ENCODE measurements around the gene KHK.

KHK gene

GRCh38 chr2:27086724-27087593 lies at the start of gene KHK:
Gene KHK (plus strand): TSS chr2:27086772. CDS start chr2:27087260, 488 bp downstream.
- DNase-seq (ENCODE audit: low spot score) = peak; percentile 97

- no peak for DNase-seq (ENCODE audit: low spot score)
These were observed 48.6 kb upstream of the KHK start for GRCh38 chr2:27038012-27038411.

GRCh38 chr2:27038631-27039339 lies 47.8 kb upstream of the KHK start:
- DNase-seq (ENCODE audit: low spot score) = no peak

- no peak for DNase-seq (ENCODE audit: low spot score)
These were observed 47.1 kb upstream of the KHK start for GRCh38 chr2:27039426-27039825.

GRCh38 chr2:27039871-27040270 lies 46.7 kb upstream of the KHK start:
- DNase-seq (ENCODE audit: low spot score) = no peak

- no peak for DNase-seq (ENCODE audit: low spot score)
These were observed 46.3 kb upstream of the KHK start for GRCh38 chr2:27040282-27040681.

- no peak for DNase-seq (ENCODE audit: low spot score)
These were observed 44.8 kb upstream of the KHK start for GRCh38 chr2:27041752-27042151.

- peak; percentile 38 for DNase-seq (ENCODE audit: low spot score)
These were observed 44.4 kb upstream of the KHK start for GRCh38 chr2:27042159-27042661.

- DNase-seq (ENCODE audit: low spot score) = no peak
These were observed 43.5 kb upstream of the KHK start for GRCh38 chr2:27042985-27043634.

- DNase-seq (ENCODE audit: low spot score) = no peak
These were observed 36.9 kb upstream of the KHK start for GRCh38 chr2:27049422-27050280.

GRCh38 chr2:27050281-27050995 lies 36.1 kb upstream of the KHK start:
- no peak for DNase-seq (ENCODE audit: low spot score)

GRCh38 chr2:27050996-27051901 lies 35.3 kb upstream of the KHK start, which contains the start of gene AGBL5:
Gene AGBL5 (plus strand): TSS chr2:27051668. CDS start chr2:27052959, 1,291 bp downstream.
- peak; percentile 97 for DNase-seq (ENCODE audit: low spot score)

- peak; percentile 43 for DNase-seq (ENCODE audit: low spot score)
These were observed 34.5 kb upstream of the KHK start for GRCh38 chr2:27051902-27052645.

GRCh38 chr2:27053321-27053720 lies 33.3 kb upstream of the KHK start:
- no peak for DNase-seq (ENCODE audit: low spot score)

- DNase-seq (ENCODE audit: low spot score) = no peak
These were observed 32.8 kb upstream of the KHK start for GRCh38 chr2:27053776-27054175.

- DNase-seq (ENCODE audit: low spot score) = no peak
These were observed 31.9 kb upstream of the KHK start for GRCh38 chr2:27054721-27055120.

GRCh38 chr2:27057184-27057583 lies 29.4 kb upstream of the KHK start:
- DNase-seq (ENCODE audit: low spot score) = no peak

- no peak for DNase-seq (ENCODE audit: low spot score)
These were observed 28.4 kb upstream of the KHK start for GRCh38 chr2:27058210-27058609.
